WTC11 (cell line): ENCODE data around the gene LILRA1. TPM values are rescaled to one million over a fixed set of nuclear protein-coding genes. Genes with fewer than 3 reads are reported as not detected.

Experiments
- ATAC-seq: fragments of 200-7000 bp; cut with Tn5 transposase; 2 replicates; pipeline ENCODE4 v1.10.0; 2021; ENCODE audit warnings: mild to moderate bottlenecking, moderate library complexity
- CTCF ChIA-PET: fragments of 300-600 bp; sonication (Branson Sonifier 250); formaldehyde crosslinking; loops from one replicate; lab custom pipeline; 2021; ENCODE audit warnings: antibody characterized with exemption; lab: Charles Lee
- POLR2A ChIA-PET: fragments of 350-600 bp; sonication (Branson Sonifier 250); formaldehyde crosslinking; loops from one replicate; lab custom pipeline; 2021; ENCODE audit warnings: antibody characterized with exemption; lab: Charles Lee
- DNase-seq: peaks from one replicate; pipeline ENCODE4 v3.0.0; 2021; ENCODE audit warnings: low spot score
- H3K27ac Mint-ChIP-seq: 2 replicates; pipeline ENCODE4 v1.8.0; 2021; ENCODE audit warnings: mixed read lengths
- H3K27me3 Mint-ChIP-seq: 2 replicates; pipeline ENCODE4 v1.8.0; 2021; ENCODE audit warnings: low read depth, mild to moderate bottlenecking, moderate library complexity, mixed read lengths
- H3K36me3 Mint-ChIP-seq: 2 replicates; pipeline ENCODE4 v1.8.0; 2021; ENCODE audit warnings: mixed read lengths
- H3K4me1 Mint-ChIP-seq: 2 replicates; pipeline ENCODE4 v1.8.0; 2022; ENCODE audit warnings: mixed read lengths
- H3K4me3 Mint-ChIP-seq: 2 replicates; pipeline ENCODE4 v1.8.0; 2021; ENCODE audit warnings: mild to moderate bottlenecking, moderate library complexity, mixed read lengths
- H3K9me3 Mint-ChIP-seq: 2 replicates; pipeline ENCODE4 v1.8.0; 2021; ENCODE audit warnings: mixed read lengths
- AR ChIP-seq: fragments of 250-450 bp; sonication (Bioruptor Pico); IDR thresholded peaks from 2 replicates; pipeline ENCODE4 v1.9.0; 2021; ENCODE audit warnings: mild to moderate bottlenecking
- CTCF ChIP-seq: fragments of 200-600 bp; IDR thresholded peaks from 2 replicates; pipeline ENCODE4 v1.8.0; 2022; ENCODE audit warnings: antibody characterized with exemption
- E2F4 ChIP-seq: sonication (generic); formaldehyde crosslinking; IDR thresholded peaks from 2 replicates; pipeline ENCODE4 v1.8.1; 2022; ENCODE audit warnings: low read depth, mild to moderate bottlenecking, moderate library complexity, missing genetic modification reagents, borderline replicate concordance
- ELF4 ChIP-seq: sonication (generic); formaldehyde crosslinking; IDR thresholded peaks from 2 replicates; pipeline ENCODE4 v1.8.1; 2022; ENCODE audit warnings: low read depth, mild to moderate bottlenecking, moderate library complexity, missing genetic modification reagents
- EMX1 ChIP-seq: fragments of 250-450 bp; sonication (Bioruptor Pico); IDR thresholded peaks from 2 replicates; pipeline ENCODE4 v1.8.0; 2021; ENCODE audit warnings: mild to moderate bottlenecking
- HMGXB4 ChIP-seq: sonication (generic); formaldehyde crosslinking; IDR thresholded peaks from 2 replicates; pipeline ENCODE4 v1.8.1; 2023; ENCODE audit warnings: mild to moderate bottlenecking, moderate library complexity, missing genetic modification reagents
- KAT7 ChIP-seq: sonication (generic); formaldehyde crosslinking; IDR thresholded peaks from 2 replicates; pipeline ENCODE4 v1.8.1; 2023; ENCODE audit warnings: missing genetic modification reagents, mild to moderate bottlenecking, borderline replicate concordance
- MYBL2 ChIP-seq: sonication (generic); formaldehyde crosslinking; IDR thresholded peaks from 2 replicates; pipeline ENCODE4 v1.8.1; 2023; ENCODE audit warnings: mild to moderate bottlenecking, moderate library complexity, missing genetic modification reagents
- NR2C2 ChIP-seq: sonication (generic); formaldehyde crosslinking; IDR thresholded peaks from 2 replicates; pipeline ENCODE4 v1.8.0; 2022; ENCODE audit warnings: mild to moderate bottlenecking, missing genetic modification reagents
- PREB ChIP-seq: sonication (generic); formaldehyde crosslinking; IDR thresholded peaks from 2 replicates; pipeline ENCODE4 v1.8.1; 2022; ENCODE audit warnings: mild to moderate bottlenecking, missing genetic modification reagents, moderate library complexity, borderline replicate concordance
- RORB ChIP-seq: fragments of 250-450 bp; sonication (Bioruptor Pico); IDR thresholded peaks from 2 replicates; pipeline ENCODE4 v1.9.0; 2021; ENCODE audit warnings: mild to moderate bottlenecking
- TP53 ChIP-seq: sonication (generic); formaldehyde crosslinking; IDR thresholded peaks from 2 replicates; pipeline ENCODE4 v1.8.1; 2023; ENCODE audit warnings: mild to moderate bottlenecking, missing genetic modification reagents
- USF2 ChIP-seq: sonication (generic); formaldehyde crosslinking; IDR thresholded peaks from 2 replicates; pipeline ENCODE4 v1.8.1; 2023; ENCODE audit warnings: mild to moderate bottlenecking, missing genetic modification reagents, moderate library complexity
- ZBTB21 ChIP-seq: sonication (generic); formaldehyde crosslinking; IDR thresholded peaks from 2 replicates; pipeline ENCODE4 v1.8.1; 2023; ENCODE audit warnings: mild to moderate bottlenecking, missing genetic modification reagents, borderline replicate concordance
- ZBTB43 ChIP-seq: sonication (generic); formaldehyde crosslinking; IDR thresholded peaks from 2 replicates; pipeline ENCODE4 v1.8.1; 2023; ENCODE audit warnings: mild to moderate bottlenecking, missing genetic modification reagents
- ZNF138 ChIP-seq: sonication (generic); formaldehyde crosslinking; conservative IDR thresholded peaks from 2 replicates; pipeline ENCODE4 v1.8.1; 2022; ENCODE audit warnings: mild to moderate bottlenecking, moderate library complexity, missing genetic modification reagents
- ZNF219 ChIP-seq: sonication (generic); formaldehyde crosslinking; IDR thresholded peaks from 2 replicates; pipeline ENCODE4 v1.8.0; 2023; ENCODE audit warnings: missing genetic modification reagents, mild to moderate bottlenecking, borderline replicate concordance
- ZNF512 ChIP-seq: sonication (generic); formaldehyde crosslinking; IDR thresholded peaks from 2 replicates; pipeline ENCODE4 v1.8.1; 2022; ENCODE audit warnings: missing genetic modification reagents, borderline replicate concordance
- ZNF671 ChIP-seq: fragments of 250-450 bp; sonication (Bioruptor Pico); IDR thresholded peaks from 2 replicates; pipeline ENCODE4 v1.8.0; 2021; ENCODE audit warnings: mild to moderate bottlenecking
- ZSCAN18 ChIP-seq: fragments of 250-450 bp; sonication (Bioruptor Pico); IDR thresholded peaks from 2 replicates; pipeline ENCODE4 v2.1.2; 2022; ENCODE audit warnings: mild to moderate bottlenecking, moderate library complexity
- total RNA-seq: library from RNA; stranded (reverse); gene quantifications from 3 replicates; pipeline ENCODE4 v1.2.3, GENCODE V29; 2021

The LILRA1 gene
- total RNA-seq, 1 experiment from 2014 or later, result not detected

- DNase-seq (no peak), ATAC-seq (no peak)
- Mint-ChIP-seq H3K4me1 (no peaks in the 10 kb centered on the region), H3K36me3 (peaks cover 45% of the 10 kb centered on the region), H3K27me3 (peaks cover 7% of the 10 kb centered on the region), H3K9me3 (peaks cover 59% of the 10 kb centered on the region), H3K4me3 (no peak overlapping the region), H3K27ac (no peak overlapping the region)
- ChIA-PET POLR2A (no interaction called here), CTCF (no interaction called here)
- TF ChIP-seq ZNF512 (CRISPR knock-in tag), result no peak
- no peak for TF ChIP-seq AR
- no peak for TF ChIP-seq ZBTB43 (CRISPR knock-in tag)
- TF ChIP-seq NR2C2 (CRISPR knock-in tag), result no peak
- TF ChIP-seq USF2, result no peak
- no peak for TF ChIP-seq MYBL2 (CRISPR knock-in tag)
- no peak for TF ChIP-seq ZNF138 (CRISPR knock-in tag)
- no peak for TF ChIP-seq ZBTB21
- TF ChIP-seq TP53 (CRISPR knock-in tag), result no peak
- no peak for TF ChIP-seq ELF4 (CRISPR knock-in tag)
- TF ChIP-seq CTCF, result no peak
- TF ChIP-seq E2F4 (CRISPR knock-in tag), result no peak
- TF ChIP-seq ZNF671, result no peak
- TF ChIP-seq EMX1, result no peak
- no peak for TF ChIP-seq RORB (CRISPR knock-in tag)
- no peak for TF ChIP-seq KAT7 (CRISPR knock-in tag)
- TF ChIP-seq PREB, result no peak
- no peak for TF ChIP-seq ZSCAN18 (CRISPR knock-in tag)
- no peak for TF ChIP-seq ZNF219 (CRISPR knock-in tag)
- no peak for TF ChIP-seq HMGXB4
Measured at GRCh38 chr19:54554896-54555295, 38.5 kb upstream of the LILRA1 start.
